ENCODE measurements around the gene MAP3K8. TPM values are rescaled to one million over a fixed set of nuclear protein-coding genes. Genes with fewer than 3 reads are reported as not detected.

Gene MAP3K8
- total and polyA plus RNA-seq, 9 of the 15 experiments (the other 6 are each of a cell fraction or from before 2014, with no cell fraction given) = 6.9 to 23.6 (median 13.6) TPM

DNA sequence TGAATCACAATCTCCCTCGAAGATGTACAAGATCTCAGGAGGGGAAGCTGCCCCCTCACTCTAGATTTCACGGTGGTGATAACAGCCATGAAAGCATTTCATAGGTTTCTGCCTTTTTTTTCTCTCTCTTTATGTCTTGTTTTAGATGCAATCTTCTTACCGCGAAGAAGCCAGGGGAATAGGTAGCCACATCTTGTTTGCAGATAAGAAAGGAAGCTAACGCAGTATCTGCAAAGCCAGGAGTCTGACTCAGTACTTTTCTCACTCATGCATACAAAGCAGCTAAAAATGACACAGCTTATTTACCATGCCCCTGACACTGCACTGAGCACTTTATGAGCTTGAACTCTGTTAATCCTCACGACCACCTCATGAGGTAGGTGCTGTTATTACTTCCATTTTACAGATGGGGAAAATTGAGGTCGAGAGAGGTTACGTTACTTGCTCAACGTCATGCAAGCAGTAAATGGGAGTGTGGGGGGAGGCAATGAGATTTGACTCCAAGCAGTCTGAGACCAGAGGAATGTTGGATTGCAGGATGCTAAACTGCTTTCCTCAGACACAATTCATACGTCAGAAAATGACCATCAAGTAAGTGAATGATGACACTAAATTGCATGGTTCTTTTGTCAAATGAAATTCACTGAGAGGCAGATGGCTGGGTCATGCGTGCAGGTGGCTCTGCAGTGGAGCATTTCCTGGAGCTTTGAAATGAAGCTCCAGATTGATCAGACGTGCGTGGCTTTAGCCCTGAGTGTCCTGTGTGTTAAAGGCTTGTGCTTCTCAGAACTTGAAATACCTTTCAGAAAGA is 3.3 kb downstream of the MAP3K8 start (continued):
- TF ChIP-seq THRAP3 (IDR thresholded peaks at IDR 0.05; ENCODE audit: borderline replicate concordance) (peak; percentile 79; the same call in 1 of the 2 replicates), E2F3 (CRISPR knock-in tag; IDR thresholded peaks at IDR 0.05) (no peak), EZH2 (IDR thresholded peaks at IDR 0.05; ENCODE audit: borderline replicate concordance, low read depth, low read length) (no peak), ZNF354B (CRISPR knock-in tag; IDR thresholded peaks at IDR 0.05) (no peak), CREB1 (IDR thresholded peaks at IDR 0.05) (peak; percentile 59; the same call in 1 of the 2 replicates), CREB1 (CRISPR knock-in tag; IDR thresholded peaks at IDR 0.05) (0 out of 2 replicates have a peak, but pooled peaks have one; percentile 47), PPARD (CRISPR knock-in tag; IDR thresholded peaks at IDR 0.05) (no peak), EP300 (IDR thresholded peaks at IDR 0.05; ENCODE audit: low read length) (peak; percentile 98), NFIC (IDR thresholded peaks at IDR 0.05) (peak; percentile 80), SPI1 (IDR thresholded peaks at IDR 0.05; ENCODE audit: borderline replicate concordance, low read depth, low read length) (no peak), DMBX1 (CRISPR knock-in tag; IDR thresholded peaks at IDR 0.05; ENCODE audit: borderline replicate concordance) (no peak; the same call in 1 of the 2 replicates), HIVEP1 (CRISPR knock-in tag; IDR thresholded peaks at IDR 0.05) (no peak), RAD51 (IDR thresholded peaks at IDR 0.05; ENCODE audit: borderline replicate concordance, low read depth) (0 out of 2 replicates have a peak, but pooled peaks have one; percentile 43), TFAM (CRISPR knock-in tag; conservative IDR thresholded peaks at IDR 0.05) (no peak), ZC3H11A (IDR thresholded peaks at IDR 0.05; ENCODE audit: low read depth, low read length) (peak; percentile 19; the same call in 1 of the 2 replicates), RBM25 (IDR thresholded peaks at IDR 0.05; ENCODE audit: low read depth, low read length, severe bottlenecking) (peak; percentile 95), HINFP (tag; conservative IDR thresholded peaks at IDR 0.05; ENCODE audit: low read depth) (no peak; the same call in 1 of the 2 replicates), SETDB1 (IDR thresholded peaks at IDR 0.05; ENCODE audit: low read length) (no peak), OTX1 (CRISPR knock-in tag; IDR thresholded peaks at IDR 0.05) (no peak), ZNF551 (CRISPR knock-in tag; IDR thresholded peaks at IDR 0.05) (no peak), RBM22 (IDR thresholded peaks at IDR 0.05; ENCODE audit: low read depth, low read length, poor library complexity, severe bottlenecking) (no peak), ZNF282 (CRISPR knock-in tag; IDR thresholded peaks at IDR 0.05) (no peak), SRSF1 (IDR thresholded peaks at IDR 0.05; ENCODE audit: low read depth, low read length) (no peak), ZNF324 (CRISPR knock-in tag; IDR thresholded peaks at IDR 0.05) (no peak), SMAD4 (CRISPR knock-in tag; conservative IDR thresholded peaks at IDR 0.05) (peak; percentile 74), SMARCC2 (IDR thresholded peaks at IDR 0.05; ENCODE audit: low read depth) (peak; percentile 98), POLR2G (IDR thresholded peaks at IDR 0.05; ENCODE audit: low read depth, low read length) (no peak)
- TF ChIP-seq, protein P1, sequence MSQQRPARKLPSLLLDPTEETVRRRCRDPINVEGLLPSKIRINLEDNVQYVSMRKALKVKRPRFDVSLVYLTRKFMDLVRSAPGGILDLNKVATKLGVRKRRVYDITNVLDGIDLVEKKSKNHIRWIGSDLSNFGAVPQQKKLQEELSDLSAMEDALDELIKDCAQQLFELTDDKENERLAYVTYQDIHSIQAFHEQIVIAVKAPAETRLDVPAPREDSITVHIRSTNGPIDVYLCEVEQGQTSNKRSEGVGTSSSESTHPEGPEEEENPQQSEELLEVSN (IDR thresholded peaks at IDR 0.05; ENCODE audit: borderline replicate concordance in 1 of 2, extremely low read depth in 1 of 2, insufficient read depth in 1 of 2, insufficient read length in 1 of 2, low read depth in 1 of 2, low read length in 1 of 2, poor library complexity in 1 of 2, severe bottlenecking in 1 of 2) = no peak
